Liver (tissue), 9 donors: Measurements from ENCODE around the gene PSENEN. TPM values are rescaled to one million over a fixed set of nuclear protein-coding genes. Genes with fewer than 3 reads are reported as not detected.

Experiments used
- DNase-seq: peaks from one replicate; pipeline ENCODE4 v3.0.0-alpha.2; 2017; ENCODE audit warnings: low spot score
- H3K27ac ChIP-seq, 2 donors: one replicate each; pipeline ENCODE4 v1.7.0; 2013; ENCODE audit warnings: inconsistent platforms in 2 of 2, low read length in 2 of 2, control low read depth in 1 of 2, low read depth in 1 of 2, mild to moderate bottlenecking in 1 of 2
- H3K27me3 ChIP-seq, 4 donors: one replicate each; pipeline versions ENCODE4 v1.6.1 to v1.7.0; 2013; ENCODE audit warnings: low read length in 3 of 4, inconsistent platforms in 1 of 4, mild to moderate bottlenecking in 1 of 4, moderate library complexity in 1 of 4; ENCODE audit not compliant: control insufficient read depth in 4 of 4, insufficient read depth in 4 of 4
- H3K36me3 ChIP-seq, 4 donors: one replicate each; pipeline versions ENCODE4 v1.6.1 to v1.7.0; 2013; ENCODE audit warnings: low read length in 3 of 4, mild to moderate bottlenecking in 3 of 4, low read depth in 1 of 4, moderate library complexity in 1 of 4; ENCODE audit not compliant: control insufficient read depth in 4 of 4, insufficient read depth in 3 of 4
- H3K4me1 ChIP-seq, 4 donors: one replicate each; pipeline versions ENCODE4 v1.6.1 to v1.7.0; 2013; ENCODE audit warnings: low read length in 3 of 4, mild to moderate bottlenecking in 3 of 4, moderate library complexity in 1 of 4; ENCODE audit not compliant: control insufficient read depth in 4 of 4, insufficient read depth in 4 of 4
- H3K4me3 ChIP-seq, 3 donors: one replicate each; pipeline versions ENCODE4 v1.6.1 to v1.7.0; 2013; ENCODE audit warnings: low read length in 3 of 3, control low read depth in 1 of 3, low read depth in 1 of 3, mild to moderate bottlenecking in 1 of 3
- H3K9ac ChIP-seq, 2 donors: one replicate each; pipeline ENCODE4 v1.7.0; 2013; ENCODE audit warnings: low read length in 2 of 2, mild to moderate bottlenecking in 2 of 2, moderate library complexity in 2 of 2, control low read depth in 1 of 2, low read depth in 1 of 2
- H3K9me3 ChIP-seq, 4 donors: one replicate each; pipeline versions ENCODE4 v1.6.1 to v1.7.0; 2013; ENCODE audit warnings: low read length in 3 of 4; ENCODE audit not compliant: control insufficient read depth in 4 of 4
- EGR1 ChIP-seq, 2 donors: IDR thresholded peaks; 2 replicates each; pipeline ENCODE4 v1.6.1; 2016 to 2018; ENCODE audit warnings: antibody characterized with exemption in 2 of 2, low read depth in 2 of 2
- GABPA ChIP-seq, 2 donors: IDR thresholded peaks in 1 of 2; conservative IDR thresholded peaks in 1 of 2; 2 replicates each; pipeline ENCODE4 v1.6.1; 2016; ENCODE audit warnings: antibody characterized with exemption in 2 of 2, mild to moderate bottlenecking in 1 of 2, moderate library complexity in 1 of 2
- HNF4G ChIP-seq: IDR thresholded peaks from 2 replicates; pipeline ENCODE4 v1.6.1; 2016; ENCODE audit warnings: antibody characterized with exemption
- JUND ChIP-seq, 2 donors: IDR thresholded peaks; 2 replicates each; pipeline ENCODE4 v1.6.1; 2016; ENCODE audit warnings: antibody characterized with exemption in 2 of 2
- NR2F2 ChIP-seq: IDR thresholded peaks from 2 replicates; pipeline ENCODE4 v1.6.1; 2016; ENCODE audit warnings: antibody characterized with exemption
- RAD21 ChIP-seq, 2 donors: IDR thresholded peaks; 2 replicates each; pipeline ENCODE4 v1.6.1; 2016; ENCODE audit warnings: antibody characterized with exemption in 2 of 2, mild to moderate bottlenecking in 2 of 2
- RXRA ChIP-seq, 2 donors: IDR thresholded peaks; 2 replicates each; pipeline ENCODE4 v1.6.1; 2017 to 2018; ENCODE audit warnings: antibody characterized with exemption in 2 of 2, mild to moderate bottlenecking in 1 of 2
- SP1 ChIP-seq: IDR thresholded peaks from 2 replicates; pipeline ENCODE4 v1.6.1; 2018; ENCODE audit warnings: antibody characterized with exemption, mild to moderate bottlenecking
- TAF1 ChIP-seq: conservative IDR thresholded peaks from 2 replicates; pipeline ENCODE4 v1.6.1; 2016; ENCODE audit warnings: antibody characterized with exemption, mild to moderate bottlenecking
- YY1 ChIP-seq: IDR thresholded peaks from 2 replicates; pipeline ENCODE4 v1.6.1; 2016; ENCODE audit warnings: antibody characterized with exemption, mild to moderate bottlenecking
- WGBS: extraction: QIAGEN DNeasy Blood & Tissue Kit; methylation state at CpG from one replicate; pipeline ENCODE4 v1.1.7; 2013; 5-methylcytosine and 5-hydroxymethylcytosine counted together
- polyA plus RNA-seq, 2 donors: library from polyadenylated mRNA; stranded (reverse) in 1 of 2; unstranded in 1 of 2; fragments of 200-250 nt in 1 of 2; fragments of >200 nt in 1 of 2; fragmentation: Nextera tagmentation in 1 of 2; extraction: Ambion mirVana in 1 of 2; gene quantifications; one replicate each; pipeline versions ENCODE4 v1.2.1 to v1.2.3, GENCODE V29; 2013 to 2015
- total RNA-seq, 2 donors: library from RNA; depleted of rRNA; stranded (reverse); fragments of >200 nt; gene quantifications; one replicate each; pipeline ENCODE4 v1.2.3, GENCODE V29; 2014
- TF ChIP-seq, protein P1 (sequence below): IDR thresholded peaks from 2 replicates; pipeline ENCODE4 v1.6.1; 2016; ENCODE audit warnings: antibody characterized with exemption
- TF ChIP-seq, protein P2 (sequence below): IDR thresholded peaks from 2 replicates; pipeline ENCODE4 v1.6.1; 2016; ENCODE audit warnings: antibody characterized with exemption
- TF ChIP-seq, protein P3 (sequence below): IDR thresholded peaks from 2 replicates; pipeline ENCODE4 v1.6.1; 2016; ENCODE audit warnings: antibody characterized with exemption
- TF ChIP-seq, protein P4 (sequence below): fragments of 150-350 bp; IDR thresholded peaks from 2 replicates; pipeline ENCODE4 v1.5.1; 2017; ENCODE audit warnings: improper control_type of control experiment, low read depth, low read length; ENCODE audit not compliant: missing input control
- TF ChIP-seq, protein P5 (sequence below): IDR thresholded peaks from 2 replicates; pipeline ENCODE4 v1.6.1; 2016; ENCODE audit warnings: antibody characterized with exemption, mild to moderate bottlenecking
- donor health status: healthy.
- donor health status: healthy.
- donor health status: healthy.
- donor health status: healthy.
- donor health status: healthy.

The PSENEN gene
- total and polyA plus RNA-seq, 4 donors = 7.4 to 58.1 (median 20.7) TPM

DNA sequence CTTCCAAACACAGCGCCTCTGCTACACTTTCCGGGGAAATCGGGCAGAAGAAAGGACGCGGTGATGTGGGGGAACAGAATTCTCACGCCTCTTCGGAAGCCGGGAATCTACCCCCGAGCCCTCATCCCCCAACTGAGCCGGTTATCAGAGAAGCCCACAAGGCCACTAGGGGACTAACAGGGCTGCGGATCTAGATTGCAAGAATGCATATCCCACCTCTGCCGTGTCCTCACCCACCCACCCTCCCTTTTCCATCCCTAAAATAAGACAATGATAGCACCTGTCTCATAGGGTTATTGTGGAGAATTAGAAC, 4.3 kb upstream of the PSENEN start:
- no peak for DNase-seq
- peak overlapping the region; percentile 30 to 73 (median 51) for H3K4me3 ChIP-seq
- H3K4me1 ChIP-seq = peaks cover 12 to 53% (median 25%) of the 10 kb centered on the region in 4 donors
- H3K9ac ChIP-seq = peak overlapping the region in 1 of 2 donors; percentile 84
- no peaks in the 10 kb centered on the region for H3K9me3 ChIP-seq
- peak overlapping the region; percentile 89 to 93 for H3K27ac ChIP-seq
- no peaks in the 10 kb centered on the region for H3K27me3 ChIP-seq
- TF ChIP-seq RAD21 (IDR thresholded peaks at IDR 0.05) (no peak), YY1 (no peak), SP1 (no peak), HNF4G (no peak), RXRA (IDR thresholded peaks at IDR 0.05) (no peak), NR2F2 (no peak), TAF1 (no peak), GABPA (IDR thresholded peaks at IDR 0.05 in 1 of 2, conservative IDR thresholded peaks at IDR 0.05 in 1 of 2) (no peak), EGR1 (IDR thresholded peaks at IDR 0.05; ENCODE audit: low read depth in 2 of 2) (no peak)
- TF ChIP-seq, protein P1, sequence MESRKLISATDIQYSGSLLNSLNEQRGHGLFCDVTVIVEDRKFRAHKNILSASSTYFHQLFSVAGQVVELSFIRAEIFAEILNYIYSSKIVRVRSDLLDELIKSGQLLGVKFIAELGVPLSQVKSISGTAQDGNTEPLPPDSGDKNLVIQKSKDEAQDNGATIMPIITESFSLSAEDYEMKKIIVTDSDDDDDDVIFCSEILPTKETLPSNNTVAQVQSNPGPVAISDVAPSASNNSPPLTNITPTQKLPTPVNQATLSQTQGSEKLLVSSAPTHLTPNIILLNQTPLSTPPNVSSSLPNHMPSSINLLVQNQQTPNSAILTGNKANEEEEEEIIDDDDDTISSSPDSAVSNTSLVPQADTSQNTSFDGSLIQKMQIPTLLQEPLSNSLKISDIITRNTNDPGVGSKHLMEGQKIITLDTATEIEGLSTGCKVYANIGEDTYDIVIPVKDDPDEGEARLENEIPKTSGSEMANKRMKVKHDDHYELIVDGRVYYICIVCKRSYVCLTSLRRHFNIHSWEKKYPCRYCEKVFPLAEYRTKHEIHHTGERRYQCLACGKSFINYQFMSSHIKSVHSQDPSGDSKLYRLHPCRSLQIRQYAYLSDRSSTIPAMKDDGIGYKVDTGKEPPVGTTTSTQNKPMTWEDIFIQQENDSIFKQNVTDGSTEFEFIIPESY = no peak
- TF ChIP-seq, protein P2, sequence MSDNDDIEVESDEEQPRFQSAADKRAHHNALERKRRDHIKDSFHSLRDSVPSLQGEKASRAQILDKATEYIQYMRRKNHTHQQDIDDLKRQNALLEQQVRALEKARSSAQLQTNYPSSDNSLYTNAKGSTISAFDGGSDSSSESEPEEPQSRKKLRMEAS = no peak
- TF ChIP-seq, protein P3, sequence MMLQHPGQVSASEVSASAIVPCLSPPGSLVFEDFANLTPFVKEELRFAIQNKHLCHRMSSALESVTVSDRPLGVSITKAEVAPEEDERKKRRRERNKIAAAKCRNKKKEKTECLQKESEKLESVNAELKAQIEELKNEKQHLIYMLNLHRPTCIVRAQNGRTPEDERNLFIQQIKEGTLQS = no peak
- TF ChIP-seq, protein P4, sequence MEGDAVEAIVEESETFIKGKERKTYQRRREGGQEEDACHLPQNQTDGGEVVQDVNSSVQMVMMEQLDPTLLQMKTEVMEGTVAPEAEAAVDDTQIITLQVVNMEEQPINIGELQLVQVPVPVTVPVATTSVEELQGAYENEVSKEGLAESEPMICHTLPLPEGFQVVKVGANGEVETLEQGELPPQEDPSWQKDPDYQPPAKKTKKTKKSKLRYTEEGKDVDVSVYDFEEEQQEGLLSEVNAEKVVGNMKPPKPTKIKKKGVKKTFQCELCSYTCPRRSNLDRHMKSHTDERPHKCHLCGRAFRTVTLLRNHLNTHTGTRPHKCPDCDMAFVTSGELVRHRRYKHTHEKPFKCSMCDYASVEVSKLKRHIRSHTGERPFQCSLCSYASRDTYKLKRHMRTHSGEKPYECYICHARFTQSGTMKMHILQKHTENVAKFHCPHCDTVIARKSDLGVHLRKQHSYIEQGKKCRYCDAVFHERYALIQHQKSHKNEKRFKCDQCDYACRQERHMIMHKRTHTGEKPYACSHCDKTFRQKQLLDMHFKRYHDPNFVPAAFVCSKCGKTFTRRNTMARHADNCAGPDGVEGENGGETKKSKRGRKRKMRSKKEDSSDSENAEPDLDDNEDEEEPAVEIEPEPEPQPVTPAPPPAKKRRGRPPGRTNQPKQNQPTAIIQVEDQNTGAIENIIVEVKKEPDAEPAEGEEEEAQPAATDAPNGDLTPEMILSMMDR = no peak
- TF ChIP-seq, protein P5, sequence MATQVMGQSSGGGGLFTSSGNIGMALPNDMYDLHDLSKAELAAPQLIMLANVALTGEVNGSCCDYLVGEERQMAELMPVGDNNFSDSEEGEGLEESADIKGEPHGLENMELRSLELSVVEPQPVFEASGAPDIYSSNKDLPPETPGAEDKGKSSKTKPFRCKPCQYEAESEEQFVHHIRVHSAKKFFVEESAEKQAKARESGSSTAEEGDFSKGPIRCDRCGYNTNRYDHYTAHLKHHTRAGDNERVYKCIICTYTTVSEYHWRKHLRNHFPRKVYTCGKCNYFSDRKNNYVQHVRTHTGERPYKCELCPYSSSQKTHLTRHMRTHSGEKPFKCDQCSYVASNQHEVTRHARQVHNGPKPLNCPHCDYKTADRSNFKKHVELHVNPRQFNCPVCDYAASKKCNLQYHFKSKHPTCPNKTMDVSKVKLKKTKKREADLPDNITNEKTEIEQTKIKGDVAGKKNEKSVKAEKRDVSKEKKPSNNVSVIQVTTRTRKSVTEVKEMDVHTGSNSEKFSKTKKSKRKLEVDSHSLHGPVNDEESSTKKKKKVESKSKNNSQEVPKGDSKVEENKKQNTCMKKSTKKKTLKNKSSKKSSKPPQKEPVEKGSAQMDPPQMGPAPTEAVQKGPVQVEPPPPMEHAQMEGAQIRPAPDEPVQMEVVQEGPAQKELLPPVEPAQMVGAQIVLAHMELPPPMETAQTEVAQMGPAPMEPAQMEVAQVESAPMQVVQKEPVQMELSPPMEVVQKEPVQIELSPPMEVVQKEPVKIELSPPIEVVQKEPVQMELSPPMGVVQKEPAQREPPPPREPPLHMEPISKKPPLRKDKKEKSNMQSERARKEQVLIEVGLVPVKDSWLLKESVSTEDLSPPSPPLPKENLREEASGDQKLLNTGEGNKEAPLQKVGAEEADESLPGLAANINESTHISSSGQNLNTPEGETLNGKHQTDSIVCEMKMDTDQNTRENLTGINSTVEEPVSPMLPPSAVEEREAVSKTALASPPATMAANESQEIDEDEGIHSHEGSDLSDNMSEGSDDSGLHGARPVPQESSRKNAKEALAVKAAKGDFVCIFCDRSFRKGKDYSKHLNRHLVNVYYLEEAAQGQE = no peak
- H3K36me3 ChIP-seq = peaks cover 7 to 29% (median 11%) of the 10 kb centered on the region in 4 donors
- WGBS = 4% methylated on average over 12 of the region's 12 CpGs

DNA sequence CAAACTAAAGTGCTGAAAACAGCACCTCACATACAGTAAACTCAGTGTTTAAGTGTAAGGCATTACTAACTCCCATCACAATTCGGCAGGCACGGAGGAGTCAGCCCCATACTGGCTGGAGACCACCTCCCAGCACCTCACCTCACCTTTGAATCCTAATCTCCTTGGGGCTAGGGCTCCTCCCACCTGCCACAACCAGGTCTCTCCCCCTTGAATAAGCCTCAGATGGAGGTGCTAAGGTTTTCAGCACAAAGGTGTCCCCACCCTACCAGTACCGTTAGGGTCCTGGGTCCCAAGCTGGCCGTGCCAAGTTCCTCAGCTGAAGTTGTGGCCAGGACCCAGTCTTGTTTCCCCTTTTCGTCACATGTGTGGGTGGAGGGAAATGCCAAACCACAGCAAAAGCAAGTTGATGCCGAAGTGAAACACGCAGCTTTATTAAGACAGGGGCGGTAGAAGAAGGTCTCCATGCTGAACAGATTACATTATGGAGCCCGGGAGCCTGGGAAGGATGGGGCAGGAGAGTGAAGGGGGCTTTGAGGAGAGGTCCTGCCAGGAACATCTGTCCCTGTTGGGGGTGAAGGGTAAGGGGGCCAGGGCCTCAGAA, 3.2 kb upstream of the PSENEN start, which contains the start of gene IGFLR1:
Gene IGFLR1 (minus strand): TSS at position 332 of the 604 bp plus-strand sequence. CDS start 1,272 bp downstream, outside the sequence.
- TF ChIP-seq JUND (IDR thresholded peaks at IDR 0.05) = no peak
- TF ChIP-seq YY1 = peak; percentile 11
- Histone ChIP-seq H3K9ac (peak within 1 kb of the TSS; percentile 17 to 33), H3K36me3 (peaks cover 3 to 19% (median 6%) of the 10 kb centered on the region in 4 donors), H3K4me3 (peak within 1 kb of the TSS in 1 of 3 donors; percentile 30), H3K27ac (peak within 1 kb of the TSS; percentile 5 to 44), H3K9me3 (no peaks in the 10 kb centered on the region), H3K4me1 (peaks cover 12 to 58% (median 30%) of the 10 kb centered on the region in 4 donors), H3K27me3 (no peaks in the 10 kb centered on the region)
- 84% methylated on average over 9 of the region's 9 CpGs for WGBS
- no peak for DNase-seq
